ENCODE measurements around the gene ARAP1. TPM values are rescaled to one million over a fixed set of nuclear protein-coding genes. Genes with fewer than 3 reads are reported as not detected.

Gene ARAP1
- total and polyA plus RNA-seq, 8 donors, result 21.5 to 73.5 (median 37.9) TPM

- intact Hi-C loops (cut with DNase I), result no loop called here
- ATAC-seq (no peak), FAIRE-seq (no peak), DNase-seq (no peak)
- Histone ChIP-seq H3K9me3 (no peaks in the 10 kb centered on the region), H3K4me3 (no peak overlapping the region), H3K27me3 (no peaks in the 10 kb centered on the region), H3K36me3 (peaks cover 0 to 34% (median 7%) of the 10 kb centered on the region in 3 donors), H3K4me1 (no peaks in the 10 kb centered on the region), H3K27ac (no peak overlapping the region)
- WGBS, 2 donors, result 89% methylated on average over 8 of the region's 8 CpGs
- no peak for TF ChIP-seq CTCF (IDR thresholded peaks at IDR 0.05)
These were observed 1.9 kb upstream of the ARAP1 start for GRCh38 chr11:72754149-72754543.

GRCh38 chr11:72753341-72754148 lies 1.3 kb upstream of the ARAP1 start:
- WGBS, 2 donors, result 77 to 82% methylated on average over 9 of the region's 9 CpGs
- DNase-seq (peak in 1 of 6 donors; percentile 60), ATAC-seq (peak in 3 of 4 donors; percentile 6 to 24 (median 10)), FAIRE-seq (no peak)
- Histone ChIP-seq H3K9me3 (no peaks in the 10 kb centered on the region), H3K27me3 (no peaks in the 10 kb centered on the region), H3K27ac (no peak overlapping the region), H3K4me3 (no peak overlapping the region), H3K4me1 (no peaks in the 10 kb centered on the region), H3K36me3 (peaks cover 0 to 28% (median 7%) of the 10 kb centered on the region in 3 donors)
- intact Hi-C loops (cut with DNase I), result no loop called here
- no peak for TF ChIP-seq CTCF (IDR thresholded peaks at IDR 0.05)

- intact Hi-C loops (cut with DNase I), result no loop called here
- H3K4me3 ChIP-seq, result peak overlapping the region; percentile 45 to 76 (median 64)
- TF ChIP-seq CTCF (IDR thresholded peaks at IDR 0.05), result no peak
- WGBS, 2 donors, result 34 to 36% methylated on average over 19 of the region's 19 CpGs
- H3K27me3 ChIP-seq, result no peaks in the 10 kb centered on the region
- no peaks in the 10 kb centered on the region for H3K9me3 ChIP-seq
- H3K36me3 ChIP-seq, result peaks cover 0 to 15% (median 4%) of the 10 kb centered on the region in 3 donors
- no peaks in the 10 kb centered on the region for H3K4me1 ChIP-seq
- FAIRE-seq (no peak), DNase-seq (peak in 1 of 6 donors; percentile 40), ATAC-seq (peak; percentile 3 to 12 (median 6))
- peak overlapping the region in 2 of 4 donors; percentile 15 to 22 for H3K27ac ChIP-seq
These were observed 806 bp downstream of the ARAP1 start for GRCh38 chr11:72751116-72752087.

GRCh38 chr11:72750556-72751115 lies 1.6 kb downstream of the ARAP1 start:
- Histone ChIP-seq H3K27me3 (no peaks in the 10 kb centered on the region), H3K36me3 (peaks cover 0 to 15% (median 0%) of the 10 kb centered on the region in 3 donors), H3K9me3 (no peaks in the 10 kb centered on the region), H3K4me1 (no peaks in the 10 kb centered on the region), H3K27ac (no peak overlapping the region), H3K4me3 (peak overlapping the region in 2 of 4 donors; percentile 45 to 76)
- ATAC-seq (no peak), DNase-seq (peak in 1 of 6 donors; percentile 35), FAIRE-seq (no peak)
- TF ChIP-seq CTCF (IDR thresholded peaks at IDR 0.05), result no peak
- WGBS, 2 donors, result 62 to 73% methylated on average over 2 of the region's 2 CpGs
- intact Hi-C loops (cut with DNase I), result no loop called here

Data from pancreas (tissue), 10 donors.